ENCODE data around the gene HYOU1. TPM values are rescaled to one million over a fixed set of nuclear protein-coding genes. Genes with fewer than 3 reads are reported as not detected.
"Not testable (repeated sequence)": the region's sequence is repeated elsewhere in the genome, so short reads cannot be mapped to it uniquely, and the experiment has no call there.

HYOU1 gene
- total and polyA plus RNA-seq, 2 experiments from 2014 or later: 48.2 to 229 TPM

- H4K20me1 ChIP-seq (replicated peaks; ENCODE audit: insufficient read depth): peaks cover 24% of the 10 kb centered on the region
- peaks cover 8% of the 10 kb centered on the region for H3K27me3 Mint-ChIP-seq (ENCODE audit: insufficient read depth, low read depth, poor library complexity)
- peaks cover 77% of the 10 kb centered on the region for H3K36me3 Mint-ChIP-seq (ENCODE audit: low read depth)
- H3K9me2 ChIP-seq (ENCODE audit: insufficient read depth): no peaks in the 10 kb centered on the region
- H3K4me3 ChIP-seq: peak within 1 kb of the TSS; percentile 88
- no peak for TF ChIP-seq NANOG (IDR thresholded peaks at IDR 0.05; ENCODE audit: borderline replicate concordance)
- peak; percentile 92 for TF ChIP-seq POLR2AphosphoS5 (IDR thresholded peaks at IDR 0.05; ENCODE audit: low read depth)
- peak; percentile 87 for TF ChIP-seq ETS1 (IDR thresholded peaks at IDR 0.05)
- TF ChIP-seq, protein P1, sequence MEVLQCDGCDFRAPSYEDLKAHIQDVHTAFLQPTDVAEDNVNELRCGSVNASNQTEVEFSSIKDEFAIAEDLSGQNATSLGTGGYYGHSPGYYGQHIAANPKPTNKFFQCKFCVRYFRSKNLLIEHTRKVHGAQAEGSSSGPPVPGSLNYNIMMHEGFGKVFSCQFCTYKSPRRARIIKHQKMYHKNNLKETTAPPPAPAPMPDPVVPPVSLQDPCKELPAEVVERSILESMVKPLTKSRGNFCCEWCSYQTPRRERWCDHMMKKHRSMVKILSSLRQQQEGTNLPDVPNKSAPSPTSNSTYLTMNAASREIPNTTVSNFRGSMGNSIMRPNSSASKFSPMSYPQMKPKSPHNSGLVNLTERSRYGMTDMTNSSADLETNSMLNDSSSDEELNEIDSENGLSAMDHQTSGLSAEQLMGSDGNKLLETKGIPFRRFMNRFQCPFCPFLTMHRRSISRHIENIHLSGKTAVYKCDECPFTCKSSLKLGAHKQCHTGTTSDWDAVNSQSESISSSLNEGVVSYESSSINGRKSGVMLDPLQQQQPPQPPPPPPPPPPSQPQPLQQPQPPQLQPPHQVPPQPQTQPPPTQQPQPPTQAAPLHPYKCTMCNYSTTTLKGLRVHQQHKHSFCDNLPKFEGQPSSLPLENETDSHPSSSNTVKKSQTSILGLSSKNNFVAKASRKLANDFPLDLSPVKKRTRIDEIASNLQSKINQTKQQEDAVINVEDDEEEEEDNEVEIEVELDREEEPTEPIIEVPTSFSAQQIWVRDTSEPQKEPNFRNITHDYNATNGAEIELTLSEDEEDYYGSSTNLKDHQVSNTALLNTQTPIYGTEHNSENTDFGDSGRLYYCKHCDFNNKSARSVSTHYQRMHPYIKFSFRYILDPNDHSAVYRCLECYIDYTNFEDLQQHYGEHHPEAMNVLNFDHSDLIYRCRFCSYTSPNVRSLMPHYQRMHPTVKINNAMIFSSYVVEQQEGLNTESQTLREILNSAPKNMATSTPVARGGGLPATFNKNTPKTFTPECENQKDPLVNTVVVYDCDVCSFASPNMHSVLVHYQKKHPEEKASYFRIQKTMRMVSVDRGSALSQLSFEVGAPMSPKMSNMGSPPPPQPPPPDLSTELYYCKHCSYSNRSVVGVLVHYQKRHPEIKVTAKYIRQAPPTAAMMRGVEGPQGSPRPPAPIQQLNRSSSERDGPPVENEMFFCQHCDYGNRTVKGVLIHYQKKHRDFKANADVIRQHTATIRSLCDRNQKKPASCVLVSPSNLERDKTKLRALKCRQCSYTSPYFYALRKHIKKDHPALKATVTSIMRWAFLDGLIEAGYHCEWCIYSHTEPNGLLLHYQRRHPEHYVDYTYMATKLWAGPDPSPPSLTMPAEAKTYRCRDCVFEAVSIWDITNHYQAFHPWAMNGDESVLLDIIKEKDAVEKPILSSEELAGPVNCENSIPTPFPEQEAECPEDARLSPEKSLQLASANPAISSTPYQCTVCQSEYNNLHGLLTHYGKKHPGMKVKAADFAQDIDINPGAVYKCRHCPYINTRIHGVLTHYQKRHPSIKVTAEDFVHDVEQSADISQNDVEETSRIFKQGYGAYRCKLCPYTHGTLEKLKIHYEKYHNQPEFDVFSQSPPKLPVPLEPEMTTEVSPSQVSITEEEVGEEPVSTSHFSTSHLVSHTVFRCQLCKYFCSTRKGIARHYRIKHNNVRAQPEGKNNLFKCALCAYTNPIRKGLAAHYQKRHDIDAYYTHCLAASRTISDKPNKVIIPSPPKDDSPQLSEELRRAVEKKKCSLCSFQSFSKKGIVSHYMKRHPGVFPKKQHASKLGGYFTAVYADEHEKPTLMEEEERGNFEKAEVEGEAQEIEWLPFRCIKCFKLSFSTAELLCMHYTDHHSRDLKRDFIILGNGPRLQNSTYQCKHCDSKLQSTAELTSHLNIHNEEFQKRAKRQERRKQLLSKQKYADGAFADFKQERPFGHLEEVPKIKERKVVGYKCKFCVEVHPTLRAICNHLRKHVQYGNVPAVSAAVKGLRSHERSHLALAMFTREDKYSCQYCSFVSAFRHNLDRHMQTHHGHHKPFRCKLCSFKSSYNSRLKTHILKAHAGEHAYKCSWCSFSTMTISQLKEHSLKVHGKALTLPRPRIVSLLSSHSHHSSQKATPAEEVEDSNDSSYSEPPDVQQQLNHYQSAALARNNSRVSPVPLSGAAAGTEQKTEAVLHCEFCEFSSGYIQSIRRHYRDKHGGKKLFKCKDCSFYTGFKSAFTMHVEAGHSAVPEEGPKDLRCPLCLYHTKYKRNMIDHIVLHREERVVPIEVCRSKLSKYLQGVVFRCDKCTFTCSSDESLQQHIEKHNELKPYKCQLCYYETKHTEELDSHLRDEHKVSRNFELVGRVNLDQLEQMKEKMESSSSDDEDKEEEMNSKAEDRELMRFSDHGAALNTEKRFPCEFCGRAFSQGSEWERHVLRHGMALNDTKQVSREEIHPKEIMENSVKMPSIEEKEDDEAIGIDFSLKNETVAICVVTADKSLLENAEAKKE (CRISPR knock-in tag; IDR thresholded peaks at IDR 0.05): no peak
- peak; percentile 79 for TF ChIP-seq CREB1 (CRISPR knock-in tag; IDR thresholded peaks at IDR 0.05; ENCODE audit: low read depth)
- no peak for TF ChIP-seq ZNF114 (CRISPR knock-in tag; IDR thresholded peaks at IDR 0.05)
- H3K27me3 ChIP-seq (ENCODE audit: insufficient read depth): no peaks in the 10 kb centered on the region
- peak within 1 kb of the TSS; percentile 93; the same call in 1 of the 2 replicates for H2AFZ ChIP-seq
- DNase-seq (ENCODE audit: low spot score) (peak; percentile 99), ATAC-seq (peak; percentile 89)
- peaks cover 6% of the 10 kb centered on the region; the same call in 2 of the 3 replicates for H3K4me1 Mint-ChIP-seq
- peaks cover 21% of the 10 kb centered on the region; the same call in 1 of the 2 replicates for H3K4me1 ChIP-seq (ENCODE audit: insufficient read depth)
- peak within 1 kb of the TSS; percentile 99 for H3K4me3 Mint-ChIP-seq
- H3K9me3 Mint-ChIP-seq: peaks cover 3% of the 10 kb centered on the region; the same call in 1 of the 3 replicates
- H3K27ac Mint-ChIP-seq: peak within 1 kb of the TSS; percentile 99
- peaks cover 61% of the 10 kb centered on the region for H3K79me2 ChIP-seq (replicated peaks; ENCODE audit: insufficient read depth)
- H3F3A ChIP-seq (replicated peaks; ENCODE audit: low read depth): peaks cover 52% of the 10 kb centered on the region
- H3K4me2 ChIP-seq: peak within 1 kb of the TSS; percentile 100
- peak within 1 kb of the TSS; percentile 87 for H3K27ac ChIP-seq (ENCODE audit: low read depth)
- H3K36me3 ChIP-seq (ENCODE audit: insufficient read depth): peaks cover 62% of the 10 kb centered on the region
Measured at GRCh38 chr11:119018074-119018938, 38.7 kb downstream of the HYOU1 start, which contains the start of the genes RPS25 and TRAPPC4. TSS of gene RPS25 (minus strand) at chr11:119018343. CDS start at chr11:119018284, 59 bp downstream. TSS of gene TRAPPC4 (plus strand) at chr11:119018766. CDS start at chr11:119018796, 30 bp downstream.

GRCh38 chr11:119017377-119017776 is 39.6 kb downstream of the HYOU1 start:
- H3K4me1 ChIP-seq (ENCODE audit: insufficient read depth): peaks cover 21% of the 10 kb centered on the region; the same call in 1 of the 2 replicates
- not testable (repeated sequence) for H3K4me1 Mint-ChIP-seq; DNase-seq (ENCODE audit: low spot score); H3K27me3 ChIP-seq (ENCODE audit: insufficient read depth); H3K27me3 Mint-ChIP-seq (ENCODE audit: insufficient read depth, low read depth, poor library complexity); H3K9me2 ChIP-seq (ENCODE audit: insufficient read depth); H2AFZ ChIP-seq; ATAC-seq; H3K9me3 Mint-ChIP-seq
- peaks cover 61% of the 10 kb centered on the region for H3K79me2 ChIP-seq (replicated peaks; ENCODE audit: insufficient read depth)
- H3F3A ChIP-seq (replicated peaks; ENCODE audit: low read depth): peaks cover 57% of the 10 kb centered on the region
- H3K4me2 ChIP-seq: peak overlapping the region; percentile 100
- peaks cover 28% of the 10 kb centered on the region for H4K20me1 ChIP-seq (replicated peaks; ENCODE audit: insufficient read depth)
- peak overlapping the region; percentile 87; the same call in 1 of the 2 replicates for H3K27ac ChIP-seq (ENCODE audit: low read depth)
- peaks cover 82% of the 10 kb centered on the region for H3K36me3 Mint-ChIP-seq (ENCODE audit: low read depth)
- H3K4me3 Mint-ChIP-seq: peak overlapping the region; percentile 99
- peak overlapping the region; percentile 99 for H3K27ac Mint-ChIP-seq
- peaks cover 58% of the 10 kb centered on the region for H3K36me3 ChIP-seq (ENCODE audit: insufficient read depth)
- H3K4me3 ChIP-seq: peak overlapping the region; percentile 88
